ENCODE results near the gene NRAP.

NRAP gene, protein sequence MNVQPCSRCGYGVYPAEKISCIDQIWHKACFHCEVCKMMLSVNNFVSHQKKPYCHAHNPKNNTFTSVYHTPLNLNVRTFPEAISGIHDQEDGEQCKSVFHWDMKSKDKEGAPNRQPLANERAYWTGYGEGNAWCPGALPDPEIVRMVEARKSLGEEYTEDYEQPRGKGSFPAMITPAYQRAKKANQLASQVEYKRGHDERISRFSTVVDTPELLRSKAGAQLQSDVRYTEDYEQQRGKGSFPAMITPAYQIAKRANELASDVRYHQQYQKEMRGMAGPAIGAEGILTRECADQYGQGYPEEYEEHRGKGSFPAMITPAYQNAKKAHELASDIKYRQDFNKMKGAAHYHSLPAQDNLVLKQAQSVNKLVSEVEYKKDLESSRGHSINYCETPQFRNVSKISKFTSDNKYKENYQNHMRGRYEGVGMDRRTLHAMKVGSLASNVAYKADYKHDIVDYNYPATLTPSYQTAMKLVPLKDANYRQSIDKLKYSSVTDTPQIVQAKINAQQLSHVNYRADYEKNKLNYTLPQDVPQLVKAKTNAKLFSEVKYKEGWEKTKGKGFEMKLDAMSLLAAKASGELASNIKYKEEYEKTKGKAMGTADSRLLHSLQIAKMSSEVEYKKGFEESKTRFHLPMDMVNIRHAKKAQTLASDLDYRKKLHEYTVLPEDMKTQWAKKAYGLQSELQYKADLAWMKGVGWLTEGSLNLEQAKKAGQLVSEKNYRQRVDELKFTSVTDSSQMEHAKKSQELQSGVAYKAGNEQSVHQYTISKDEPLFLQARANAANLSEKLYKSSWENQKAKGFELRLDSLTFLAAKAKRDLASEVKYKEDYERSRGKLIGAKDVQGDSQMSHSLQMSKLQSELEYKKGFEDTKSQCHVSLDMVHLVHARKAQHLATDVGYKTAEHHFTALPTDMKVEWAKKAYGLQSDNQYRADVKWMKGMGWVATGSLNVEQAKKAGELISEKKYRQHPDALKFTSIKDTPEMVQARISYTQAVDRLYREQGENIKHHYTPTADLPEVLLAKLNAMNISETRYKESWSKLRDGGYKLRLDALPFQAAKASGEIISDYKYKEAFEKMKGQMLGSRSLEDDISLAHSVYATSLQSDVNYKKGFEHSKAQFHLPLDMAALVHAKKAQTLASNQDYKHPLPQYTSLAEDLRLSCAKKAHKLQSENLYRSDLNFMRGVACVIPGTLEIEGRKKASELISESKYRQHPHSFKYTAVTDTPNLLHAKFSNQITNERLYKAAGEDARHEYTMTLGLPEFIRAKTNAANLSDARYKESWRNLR (N-terminal part only)

DNA sequence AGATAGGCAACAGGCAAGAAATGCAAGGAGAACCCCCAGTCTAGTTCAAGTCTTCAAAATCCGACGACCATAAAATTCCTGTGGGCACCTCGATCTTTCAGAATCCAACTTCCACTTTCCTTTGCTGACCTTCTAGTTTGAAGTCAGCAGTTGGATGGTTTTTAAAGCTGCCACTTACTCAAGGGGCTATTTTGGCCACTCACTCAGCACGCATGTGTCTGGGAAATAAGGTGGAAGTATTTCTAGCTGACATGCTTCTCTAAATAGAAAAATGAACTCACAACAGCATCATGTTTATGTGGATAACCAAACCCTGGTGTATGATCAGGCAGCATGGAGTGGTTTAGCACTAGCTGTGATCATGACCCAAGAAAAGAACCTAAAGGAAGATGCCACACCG lies at the start of gene NRAP:
Gene NRAP, minus strand, starts transcription at position 134 of the 400 bp plus-strand sequence. CDS start 159 bp downstream, outside the sequence.
- no peak for DNase-seq (ENCODE audit: low read depth)

DNA sequence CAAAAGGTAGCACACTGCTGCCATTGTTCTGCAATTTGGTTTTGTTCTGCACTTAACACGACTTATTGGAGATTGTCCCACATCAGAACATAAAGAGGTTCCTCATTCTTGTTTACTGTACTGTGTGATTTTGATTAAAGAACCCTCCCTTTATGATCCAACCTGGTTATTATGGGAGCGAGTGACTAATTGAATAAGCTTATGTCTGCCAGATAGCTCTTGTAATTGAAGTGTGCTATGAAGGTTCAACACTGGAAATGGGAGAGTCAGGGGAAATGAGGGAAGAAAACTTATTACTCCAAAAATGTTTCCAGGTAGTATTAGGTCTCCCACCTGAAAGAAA lies 49.8 kb upstream of the NRAP start:
- no peak for DNase-seq (ENCODE audit: low read depth)

DNA sequence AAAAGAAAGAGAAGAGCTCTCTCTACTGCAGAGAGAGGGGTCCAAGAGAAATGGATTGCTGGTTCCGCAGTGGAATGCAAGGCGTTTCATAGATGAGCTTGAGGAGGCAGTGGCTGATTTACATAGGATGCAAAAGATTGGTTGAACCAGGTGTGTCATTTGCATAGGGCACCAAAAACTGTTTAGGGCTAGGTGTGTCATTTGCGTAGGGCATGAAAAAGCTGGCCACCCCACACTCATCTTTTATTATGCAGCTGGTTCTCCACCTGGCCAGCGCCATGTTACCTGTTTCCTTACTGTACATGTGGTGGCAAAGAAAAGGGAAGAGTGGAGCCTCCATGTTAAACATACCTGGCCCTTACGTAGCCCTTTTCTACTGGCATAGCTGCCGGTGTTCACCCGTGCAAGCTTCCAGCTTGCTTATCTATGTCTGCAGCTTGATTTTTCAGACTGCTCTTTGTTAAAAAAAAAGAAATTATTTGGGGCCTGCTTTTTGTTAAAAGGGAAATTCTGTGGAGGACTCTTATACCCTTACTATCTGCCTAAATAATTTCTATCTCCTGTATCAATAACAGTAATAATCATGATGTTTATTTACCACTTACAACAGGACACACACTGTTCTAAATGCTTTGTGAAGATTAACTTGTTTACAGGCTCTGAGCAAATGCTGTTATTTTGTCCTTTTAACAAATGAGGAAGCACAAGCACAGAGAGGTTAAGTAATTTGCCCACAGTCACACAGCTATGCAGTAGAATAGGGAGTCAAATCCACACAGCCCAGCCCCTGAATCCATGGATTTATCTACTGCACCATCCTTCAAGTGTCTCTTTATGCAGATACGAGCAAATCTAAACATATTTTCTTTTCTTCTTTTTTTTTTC lies 49.2 kb upstream of the NRAP start:
- DNase-seq (ENCODE audit: low read depth): no peak

DNA sequence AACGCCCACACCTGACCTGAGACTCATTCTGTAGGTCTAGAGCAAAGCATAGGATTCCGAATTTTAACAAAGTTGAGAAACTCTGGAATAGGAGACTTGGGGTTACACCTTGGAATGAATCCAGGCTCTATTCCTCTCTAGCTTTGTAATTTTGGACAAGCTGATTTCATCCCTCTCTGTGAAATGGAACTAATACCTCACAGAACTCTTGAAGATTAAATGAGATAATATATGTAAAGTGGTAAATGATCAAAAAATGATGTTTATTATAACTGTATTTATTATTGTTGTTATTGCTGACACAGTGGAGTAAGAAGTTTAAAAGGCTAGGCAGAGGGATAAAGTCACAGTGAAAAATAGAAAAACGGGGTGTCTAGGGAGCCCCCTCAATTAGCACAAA lies 48.2 kb upstream of the NRAP start:
- no peak for DNase-seq (ENCODE audit: low read depth)

DNA sequence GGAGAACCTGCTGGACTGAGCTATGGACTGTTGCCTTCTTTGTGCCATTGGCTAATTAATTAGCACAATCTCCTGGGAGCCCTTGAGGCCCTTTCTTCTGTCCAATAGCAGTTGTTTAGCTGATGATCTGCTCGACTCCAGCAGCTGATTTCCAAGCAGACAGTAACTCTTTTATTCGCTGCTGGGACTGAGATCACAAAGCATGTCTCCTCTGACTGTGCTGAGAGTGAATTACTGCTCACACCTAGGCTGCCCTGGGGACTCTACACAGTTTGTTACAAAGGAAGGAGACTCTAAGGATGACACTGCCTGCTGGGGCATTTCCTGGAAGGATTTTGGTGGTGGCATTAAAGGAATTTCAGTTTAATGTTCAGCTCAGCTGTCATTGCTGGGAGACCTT lies 47.3 kb upstream of the NRAP start:
- no peak for DNase-seq (ENCODE audit: low read depth)

DNA sequence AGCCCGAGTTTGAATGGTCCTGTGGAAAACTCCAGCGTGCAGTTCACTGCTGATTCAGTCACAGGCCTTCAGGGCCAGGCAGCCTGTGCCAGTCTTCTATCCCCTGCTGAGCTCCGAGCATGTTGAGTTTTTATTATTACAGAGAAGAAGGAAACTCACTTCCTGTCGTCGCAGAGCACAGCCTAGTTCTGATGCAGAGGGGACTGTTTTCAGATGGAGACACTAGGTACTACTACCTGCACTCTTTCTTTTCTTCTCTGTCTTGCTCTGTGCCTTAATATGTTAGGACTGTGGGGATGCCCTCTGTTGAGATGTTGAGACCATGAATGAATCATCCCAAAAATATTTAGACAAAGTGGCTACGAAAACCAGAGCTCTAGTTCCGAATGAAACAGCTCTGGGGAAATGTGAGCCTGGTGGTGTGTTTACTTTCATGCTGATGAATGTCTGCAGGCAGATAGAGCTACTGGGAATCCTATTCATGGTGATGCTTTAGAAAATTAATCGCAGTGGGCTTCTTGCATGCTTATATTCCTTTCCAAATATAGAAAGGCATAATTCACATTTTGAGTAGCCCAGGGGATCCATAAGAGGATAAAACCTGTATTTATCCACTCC lies 45.5 kb upstream of the NRAP start:
- DNase-seq (ENCODE audit: low read depth): no peak

DNA sequence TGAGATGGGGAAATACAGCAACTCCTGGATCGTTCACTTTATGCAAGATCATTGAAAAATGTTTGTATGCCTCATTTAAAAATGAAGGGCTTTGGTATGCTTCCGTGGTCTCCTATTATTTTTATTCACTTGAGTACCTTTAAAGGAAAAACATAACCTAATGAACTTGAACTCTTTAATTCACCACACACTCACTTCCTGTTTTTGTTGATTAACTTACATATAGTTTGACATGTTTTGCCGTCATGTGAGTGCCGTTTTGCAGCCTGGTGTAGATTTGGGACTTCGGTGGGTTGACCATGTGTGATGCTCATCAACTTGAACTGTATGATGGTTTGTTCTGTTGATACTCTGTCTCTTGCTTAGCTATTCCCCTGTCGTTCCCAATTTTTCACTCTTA lies 44.8 kb upstream of the NRAP start:
- no peak for DNase-seq (ENCODE audit: low read depth)

DNA sequence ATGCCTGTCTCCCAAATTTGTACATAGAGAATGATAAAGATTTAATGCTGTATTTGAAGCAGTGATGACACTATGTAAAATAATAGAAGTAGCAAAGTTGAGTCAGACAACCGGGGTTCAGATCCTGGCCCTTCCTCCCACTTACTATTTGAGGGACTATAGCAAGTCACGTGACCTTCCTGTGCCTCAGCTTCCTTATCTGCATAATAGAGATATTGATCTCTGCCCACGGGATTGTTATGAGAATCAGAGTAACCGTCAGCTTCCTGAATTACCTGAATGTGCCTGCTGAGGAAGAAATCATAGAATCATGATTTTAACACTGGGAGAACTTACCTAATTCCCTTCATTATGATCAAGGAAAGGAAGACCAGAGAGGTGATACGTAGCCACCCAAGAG lies 42.8 kb upstream of the NRAP start:
- DNase-seq (ENCODE audit: low read depth): no peak

DNA sequence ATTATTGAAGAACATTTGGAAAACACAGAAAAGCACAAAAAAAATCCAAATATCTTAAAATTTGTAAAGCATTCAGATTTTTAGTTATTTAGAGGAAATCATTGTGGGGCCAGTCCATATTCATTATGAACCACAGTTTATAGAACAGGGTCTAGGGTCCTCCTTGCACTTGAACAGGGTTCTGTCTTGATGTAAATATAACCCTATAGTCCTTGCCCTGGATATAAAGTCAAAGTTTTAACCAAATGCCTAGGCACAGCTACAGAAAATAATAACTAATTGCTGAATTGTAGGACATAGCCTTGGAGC lies 41.5 kb upstream of the NRAP start:
- DNase-seq (ENCODE audit: low read depth): no peak

DNA sequence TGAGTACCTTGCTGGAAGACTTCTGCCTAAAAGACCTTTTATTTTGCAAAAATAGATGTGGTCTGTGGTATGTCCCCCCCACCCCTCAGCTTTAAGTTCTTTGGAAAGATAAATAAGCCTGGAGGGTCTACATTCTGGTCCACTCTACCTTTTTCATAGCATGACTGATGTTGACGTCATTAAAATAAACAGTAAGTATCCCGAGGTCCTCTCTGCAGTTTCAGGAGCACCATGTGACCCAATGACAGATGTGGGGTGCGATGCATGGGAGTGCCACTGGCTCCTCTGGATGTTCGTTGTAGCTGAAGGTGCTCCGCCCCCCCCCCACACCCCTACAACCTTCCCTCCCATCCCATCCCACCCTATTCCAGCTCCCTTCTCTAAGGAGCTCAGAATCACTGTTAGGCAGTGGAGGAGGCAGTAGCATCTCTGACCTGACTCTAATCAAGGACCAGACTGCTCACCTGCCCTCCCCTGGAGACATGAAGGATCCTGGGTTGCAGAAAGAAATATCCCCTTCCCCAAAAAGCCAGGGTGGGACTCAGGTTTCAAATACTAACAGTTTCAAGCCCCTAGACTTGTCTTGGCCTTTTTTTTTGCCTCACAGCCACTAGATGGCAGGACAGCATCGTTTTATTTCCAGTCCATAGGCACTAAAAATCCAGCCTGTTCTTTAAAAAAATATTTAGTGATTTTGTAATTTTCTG lies 40.9 kb upstream of the NRAP start:
- DNase-seq (ENCODE audit: low read depth): no peak

DNA sequence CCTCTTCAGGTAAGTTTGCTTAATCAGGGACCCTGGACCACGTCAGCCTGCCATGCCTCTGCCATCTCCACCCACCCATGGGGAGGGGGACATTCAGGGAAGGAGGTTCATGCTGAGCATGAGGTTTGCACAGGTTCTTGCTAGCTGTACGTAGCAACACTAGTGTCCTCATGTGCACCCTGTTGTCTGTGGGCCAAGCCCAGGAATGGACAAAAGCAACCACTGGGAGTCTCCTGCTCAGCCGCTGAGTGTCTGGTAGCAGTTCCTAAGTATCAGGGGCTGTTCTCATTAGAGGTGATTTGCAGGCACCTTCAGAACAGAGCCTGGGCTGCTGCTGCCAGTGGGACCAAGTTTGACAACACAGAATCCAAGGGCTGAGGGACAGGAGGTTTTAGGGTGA lies 33.8 kb upstream of the NRAP start:
- DNase-seq (ENCODE audit: low read depth): no peak

DNA sequence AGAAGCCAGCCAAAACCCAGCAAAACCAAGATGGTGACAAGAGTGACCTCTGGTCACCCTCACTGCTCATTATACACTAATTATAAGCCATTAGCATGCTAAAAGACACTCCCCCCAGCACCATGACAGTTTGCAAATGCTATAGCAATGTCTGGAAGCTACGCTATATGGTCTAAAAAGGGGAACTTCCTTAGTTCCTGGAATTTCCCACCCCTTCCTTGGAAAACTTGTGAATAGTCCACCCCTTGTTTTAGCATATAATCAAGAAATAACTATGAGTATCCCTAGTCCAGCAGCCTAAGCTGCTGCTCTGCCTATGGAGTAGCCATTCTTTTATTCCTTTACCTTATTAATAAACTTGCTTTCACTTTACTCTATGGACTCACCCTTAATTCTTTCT lies 31.9 kb upstream of the NRAP start:
- no peak for DNase-seq (ENCODE audit: low read depth)

DNA sequence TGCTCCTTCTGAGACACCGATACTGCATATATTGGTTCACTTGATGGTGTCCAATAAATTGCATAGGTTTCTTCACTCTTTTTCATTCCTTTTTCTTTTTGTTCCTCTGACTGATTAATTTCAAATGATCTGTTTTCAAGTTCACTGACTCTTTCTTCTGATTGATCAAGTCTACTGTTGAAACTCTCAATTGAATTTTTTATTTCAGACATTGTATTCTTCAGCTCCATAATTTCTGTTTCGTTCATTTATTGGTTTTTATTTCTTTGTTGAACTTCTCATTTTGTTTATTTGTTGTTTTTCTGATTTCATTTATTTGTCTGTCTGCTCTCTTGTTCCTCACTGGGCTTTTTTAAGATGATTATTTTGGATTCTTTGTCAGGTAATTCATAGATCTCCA lies 29.5 kb upstream of the NRAP start:
- DNase-seq (ENCODE audit: low read depth): no peak

DNA sequence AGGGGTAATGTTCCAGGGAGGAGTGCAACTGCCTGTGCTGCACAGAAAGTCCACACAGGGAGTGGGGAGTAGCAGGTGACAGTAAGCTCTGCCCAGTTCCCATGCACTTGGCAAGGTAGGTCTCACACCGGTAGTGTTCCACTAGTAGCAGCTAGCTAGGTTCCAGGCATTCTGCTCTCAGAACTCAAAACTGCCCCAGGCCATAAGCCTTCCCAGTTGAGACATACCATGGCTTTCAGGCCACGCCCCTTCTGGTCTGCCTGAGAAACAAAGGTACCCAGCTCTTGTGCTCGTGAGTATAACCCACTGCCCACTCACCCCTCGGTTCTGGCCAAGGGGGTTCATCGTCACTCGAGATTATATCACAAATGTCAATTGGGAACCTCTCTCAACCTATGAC lies 28.4 kb upstream of the NRAP start:
- DNase-seq (ENCODE audit: low read depth): no peak

DNA sequence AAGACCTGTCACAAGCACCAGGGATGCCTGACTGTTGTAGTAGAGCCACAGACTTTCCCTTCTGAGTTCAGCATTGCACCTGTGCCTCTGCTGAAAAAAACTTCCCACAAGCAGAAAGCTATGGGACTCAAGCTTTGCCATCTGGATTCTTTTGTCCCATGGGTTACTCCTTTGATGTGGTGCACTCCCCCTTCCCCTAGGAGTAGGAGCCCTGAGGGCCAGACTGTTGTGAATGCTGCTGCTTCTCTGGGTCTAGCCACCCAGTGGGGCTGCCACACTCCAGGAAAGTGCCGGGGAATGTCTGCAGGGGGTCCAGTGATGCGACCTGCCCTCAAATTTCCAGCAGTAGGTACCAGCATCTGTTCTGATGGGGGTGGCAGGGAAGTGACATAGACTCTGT lies 27.5 kb upstream of the NRAP start:
- no peak for DNase-seq (ENCODE audit: low read depth)

DNA sequence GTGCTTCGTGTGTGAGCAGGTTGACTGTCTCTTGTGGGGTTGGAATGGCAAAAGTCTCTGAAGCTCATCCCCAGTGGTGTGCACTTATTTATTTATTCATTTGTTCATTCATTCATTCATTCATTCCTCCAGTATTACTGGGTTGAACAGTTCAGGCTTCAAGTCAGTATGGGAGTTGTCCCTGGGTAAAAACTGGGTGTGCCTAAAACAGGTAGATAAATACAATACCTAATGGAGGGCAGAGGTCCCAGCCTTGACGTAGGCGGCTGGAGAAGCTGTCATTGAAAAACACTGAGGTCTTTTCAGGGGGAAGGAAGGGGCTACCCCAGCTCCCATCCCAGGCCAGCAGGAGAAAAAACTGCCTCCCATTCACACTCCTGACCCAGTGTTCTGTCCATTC lies 26.9 kb upstream of the NRAP start:
- no peak for DNase-seq (ENCODE audit: low read depth)

DNA sequence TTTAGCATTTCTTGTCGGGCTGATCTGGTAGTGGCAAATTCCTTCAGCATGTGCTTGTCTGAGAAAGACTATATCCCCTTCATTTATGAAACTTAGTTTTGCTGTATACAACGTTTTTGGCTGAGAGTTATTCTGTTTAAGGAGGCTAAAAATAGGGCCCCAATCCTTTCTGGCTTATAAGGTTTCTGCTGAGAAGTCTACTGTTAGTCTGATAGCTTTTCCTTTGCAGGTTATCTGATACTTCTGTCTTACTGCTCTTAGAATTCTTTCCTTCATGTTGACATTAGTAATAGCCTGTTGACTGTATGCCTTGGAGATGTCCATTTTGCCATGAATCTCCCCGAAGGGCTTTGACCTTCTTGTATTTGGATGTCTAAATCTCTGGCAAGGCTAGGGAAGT lies 25.7 kb upstream of the NRAP start:
- DNase-seq (ENCODE audit: low read depth): no peak

DNA sequence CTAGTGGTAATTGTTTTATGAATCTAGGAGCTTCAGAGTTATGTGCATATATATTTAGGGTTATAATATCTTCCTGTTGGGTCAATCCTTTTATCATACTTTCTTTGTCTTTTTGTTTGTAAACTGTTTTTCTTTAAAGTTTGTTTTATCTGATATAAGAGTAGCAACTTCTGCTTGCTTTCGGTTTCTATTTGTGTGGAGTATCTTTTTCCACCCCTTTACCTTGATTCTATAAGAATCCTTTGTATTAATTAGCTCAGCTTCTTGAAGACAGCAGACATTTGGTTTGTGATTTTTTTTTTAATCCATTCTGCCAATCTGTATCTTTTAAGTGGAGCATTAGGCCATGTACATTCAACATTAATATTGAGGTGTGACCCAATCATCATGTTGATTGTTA lies 25.2 kb upstream of the NRAP start:
- DNase-seq (ENCODE audit: low read depth): no peak

DNA sequence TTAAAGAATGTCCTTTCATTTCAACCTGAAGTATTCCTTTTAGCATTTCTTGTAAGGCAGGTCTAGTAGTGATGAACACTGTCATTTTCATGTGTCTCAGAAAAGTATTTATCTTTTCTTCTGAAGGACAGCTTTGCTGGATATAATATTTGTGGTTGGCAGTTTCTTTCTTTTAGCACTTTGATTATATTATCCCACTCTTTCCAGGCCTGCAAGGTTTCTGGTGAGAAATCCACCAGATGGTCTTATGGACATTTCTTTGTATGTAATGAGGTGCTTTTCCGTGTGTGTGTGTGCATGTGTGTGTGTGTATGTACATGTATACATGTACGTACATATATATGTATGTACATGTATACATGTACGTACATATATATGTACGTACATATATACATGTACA lies 23.2 kb upstream of the NRAP start:
- no peak for DNase-seq (ENCODE audit: low read depth)

DNA sequence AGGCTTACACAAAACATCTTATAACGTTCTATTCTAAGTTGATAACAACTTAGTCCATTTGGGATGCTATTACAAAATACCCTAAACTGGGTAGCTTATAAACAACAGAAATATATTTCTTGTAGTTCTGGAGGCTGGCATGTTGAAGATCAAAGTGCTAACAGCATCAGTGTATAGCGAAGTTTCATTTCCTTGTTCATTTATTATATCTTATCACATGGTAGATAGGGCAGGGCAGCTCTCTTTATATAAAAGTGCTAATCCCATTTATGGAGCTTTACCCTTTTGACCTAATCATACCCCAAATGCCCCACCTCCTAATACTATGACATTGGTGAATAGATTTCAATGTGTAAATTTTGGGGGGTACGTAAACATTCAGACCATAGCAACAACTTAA lies 22.2 kb upstream of the NRAP start:
- no peak for DNase-seq (ENCODE audit: low read depth)

DNA sequence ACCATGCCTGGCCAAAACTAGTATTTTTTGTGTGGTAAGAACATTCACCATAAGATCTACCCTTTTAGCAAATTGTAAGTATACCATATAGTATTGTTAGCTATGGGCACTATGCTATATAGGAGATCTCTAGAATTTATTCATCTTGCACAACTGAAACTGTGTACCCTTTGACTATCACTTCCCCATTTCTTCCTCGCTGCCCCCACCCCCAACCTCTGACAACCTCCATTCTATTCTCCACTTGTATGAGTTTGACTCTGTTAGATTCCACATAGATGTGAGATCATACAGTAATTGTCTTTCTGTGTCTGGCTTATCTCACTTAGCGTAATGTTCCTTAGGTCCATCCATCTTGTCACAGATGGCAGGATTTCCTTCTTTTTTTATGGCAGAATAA lies 19.5 kb upstream of the NRAP start:
- no peak for DNase-seq (ENCODE audit: low read depth)
